GM19468 (cell line): ENCODE measurements around the gene ATRNL1.
"Not testable (repeated sequence)": the region's sequence is repeated elsewhere in the genome, so short reads cannot be mapped to it uniquely, and the experiment has no call there.

Experiments
- ATAC-seq: cut with Tn5 transposase; IDR thresholded peaks from one replicate; pipeline ENCODE4 v1.9.1; 2021; ENCODE audit warnings: mild to moderate bottlenecking, moderate library complexity, moderate number of reproducible peaks; ENCODE audit not compliant: unreplicated experiment; ENCODE audit errors: extremely low read depth

Gene ATRNL1

DNA sequence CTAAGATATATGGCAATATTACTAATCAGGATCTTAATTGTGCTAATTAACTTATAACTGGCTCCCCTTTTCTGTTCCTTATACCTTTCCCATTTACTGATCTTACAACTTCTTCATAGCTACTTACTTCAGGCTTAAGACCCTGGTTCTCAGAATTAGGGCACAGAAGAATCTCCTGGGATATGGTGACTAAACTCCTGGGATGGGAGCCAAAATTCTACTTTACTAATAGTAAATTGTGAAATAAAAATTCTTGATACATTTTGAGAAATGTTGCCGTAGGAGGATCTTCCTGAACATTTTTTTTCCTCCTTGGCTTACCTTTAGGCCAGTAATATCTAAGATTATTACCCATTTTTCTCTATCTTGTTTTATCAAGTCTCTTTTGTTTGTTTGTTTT lies 309.5 kb downstream of the ATRNL1 start:
- no peak for ATAC-seq

DNA sequence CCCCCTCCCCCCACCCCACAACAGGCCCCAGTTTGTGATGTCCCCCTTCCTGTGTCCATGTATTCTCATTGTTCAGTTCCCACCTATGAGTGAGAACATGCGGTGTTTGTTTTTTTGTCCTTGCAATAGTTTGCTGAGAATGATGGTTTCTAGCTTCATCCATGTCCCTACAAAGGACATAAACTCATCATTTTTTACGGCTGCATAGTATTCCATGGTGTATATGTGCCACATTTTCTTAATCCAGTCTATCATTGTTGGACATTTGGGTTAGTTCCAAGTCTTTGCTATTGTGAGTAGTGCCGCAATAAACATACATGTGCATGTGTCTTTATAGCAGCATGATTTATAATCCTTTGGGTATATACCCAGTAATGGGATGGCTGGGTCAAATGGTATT lies 312.7 kb downstream of the ATRNL1 start:
- not testable (repeated sequence) for ATAC-seq

DNA sequence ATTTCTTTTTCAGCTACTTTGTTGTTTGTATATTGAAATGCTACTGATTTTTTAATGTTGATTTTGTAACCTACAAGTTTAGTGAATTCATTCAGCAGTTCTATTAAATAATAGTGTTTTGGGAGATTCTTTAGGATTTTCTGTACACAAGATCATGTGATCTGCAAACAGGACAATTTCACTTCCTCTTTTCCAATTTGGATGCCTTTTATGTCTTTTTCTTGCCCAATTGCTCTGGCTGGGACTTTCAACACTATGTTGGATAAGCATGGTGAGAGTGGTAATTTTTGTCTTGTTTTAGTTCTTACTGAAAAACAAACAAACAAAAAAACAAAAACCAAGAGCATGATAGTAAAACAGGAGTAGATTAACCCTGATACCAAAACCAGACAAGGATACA lies 316.2 kb downstream of the ATRNL1 start:
- ATAC-seq, result no peak

DNA sequence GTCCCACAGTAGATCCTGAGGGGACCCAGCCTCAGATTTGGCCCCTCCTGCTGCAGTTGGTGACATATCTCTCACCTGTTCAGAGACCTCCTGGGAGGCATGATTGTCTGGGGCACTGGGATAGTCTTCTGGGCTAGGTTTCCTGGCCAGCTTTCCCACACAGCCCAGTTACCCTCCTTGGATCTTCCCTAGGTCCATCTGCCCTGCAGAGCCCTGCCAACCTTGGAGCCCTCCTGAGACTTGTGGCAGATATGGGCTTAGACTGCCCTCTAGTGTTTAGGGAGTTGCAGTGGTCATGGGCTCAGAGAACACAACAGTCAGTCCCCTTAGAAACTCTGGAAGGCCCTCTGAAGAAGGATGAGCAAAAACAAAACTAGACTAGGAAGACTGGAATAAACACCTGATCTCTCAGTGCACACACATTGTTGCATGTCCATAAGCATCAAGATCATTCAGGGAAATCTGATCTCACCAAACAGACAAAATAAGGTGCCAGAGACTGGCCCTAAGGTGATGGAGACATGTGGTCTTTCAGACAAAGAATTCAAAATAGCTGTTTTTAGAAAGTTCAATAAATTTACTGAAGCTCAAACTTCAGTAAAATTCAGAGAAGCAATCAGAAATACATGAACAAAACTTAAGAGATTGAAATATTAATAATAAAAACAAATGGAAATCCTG lies 324.6 kb downstream of the ATRNL1 start:
- no peak for ATAC-seq

DNA sequence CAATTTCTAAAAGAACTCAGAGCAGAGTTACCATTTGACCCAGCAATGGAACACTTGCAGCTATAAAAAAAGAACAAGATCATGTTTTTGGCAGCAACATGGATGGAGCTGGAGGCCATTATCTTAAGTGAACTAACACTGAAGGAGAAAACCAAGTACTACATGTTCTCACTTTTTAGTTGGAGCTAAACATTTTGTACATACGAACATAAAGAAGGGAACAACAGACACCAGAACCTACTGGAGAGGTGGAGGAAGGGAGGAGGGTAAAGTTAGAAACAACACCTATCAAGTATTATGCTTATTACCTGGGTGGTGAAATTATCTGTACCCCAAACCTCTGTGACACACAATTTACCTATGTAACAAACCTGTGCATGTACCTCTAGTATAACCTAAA lies 329.5 kb downstream of the ATRNL1 start:
- ATAC-seq, result no peak

DNA sequence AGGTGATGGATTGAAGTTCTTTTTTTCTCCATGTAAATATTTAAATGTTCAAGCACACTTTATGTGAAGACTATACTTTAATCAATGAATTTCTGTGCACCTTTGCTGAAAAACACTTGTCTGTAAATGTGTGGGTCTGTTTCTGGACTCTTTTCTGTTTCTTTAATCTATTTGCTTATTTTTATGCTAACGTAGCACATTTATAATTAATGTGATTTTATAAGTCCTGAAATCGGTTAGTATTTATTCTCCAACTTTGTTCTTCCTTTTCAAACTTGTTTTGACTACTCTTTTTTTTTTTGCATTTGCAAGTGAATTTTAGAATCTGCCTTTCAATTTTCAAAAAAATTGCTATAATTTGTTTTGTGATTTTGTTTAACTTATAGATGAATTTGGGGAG lies 334.4 kb downstream of the ATRNL1 start:
- no peak for ATAC-seq

DNA sequence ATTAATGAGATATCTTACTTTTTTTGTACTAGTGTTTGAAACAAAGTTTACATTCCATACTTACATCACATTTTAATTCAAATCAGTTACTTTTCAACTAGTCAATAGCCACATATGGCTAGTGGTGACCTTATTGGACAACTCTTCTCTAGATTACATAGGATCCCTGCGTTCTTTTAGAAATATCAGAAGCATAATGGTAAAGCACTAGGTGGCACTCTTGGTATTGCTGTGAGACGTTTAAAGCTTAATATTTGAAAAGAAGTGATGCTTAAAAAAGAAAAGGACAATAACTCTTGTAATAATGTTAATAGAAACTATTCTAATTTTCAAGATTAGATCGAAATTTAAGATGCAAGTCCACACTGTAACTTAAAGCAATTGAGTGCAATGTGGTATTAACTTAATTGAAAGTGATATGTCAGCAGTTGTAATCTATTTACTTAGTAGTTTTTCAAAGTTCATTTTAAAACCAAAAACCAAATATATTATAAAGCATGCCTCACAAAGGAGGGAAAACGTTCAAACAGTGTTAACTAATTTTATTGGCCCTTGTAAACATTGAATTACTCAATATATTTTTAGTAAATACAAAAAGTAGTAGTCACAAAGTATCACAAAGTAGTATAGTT lies 339.1 kb downstream of the ATRNL1 start:
- ATAC-seq, result no peak

DNA sequence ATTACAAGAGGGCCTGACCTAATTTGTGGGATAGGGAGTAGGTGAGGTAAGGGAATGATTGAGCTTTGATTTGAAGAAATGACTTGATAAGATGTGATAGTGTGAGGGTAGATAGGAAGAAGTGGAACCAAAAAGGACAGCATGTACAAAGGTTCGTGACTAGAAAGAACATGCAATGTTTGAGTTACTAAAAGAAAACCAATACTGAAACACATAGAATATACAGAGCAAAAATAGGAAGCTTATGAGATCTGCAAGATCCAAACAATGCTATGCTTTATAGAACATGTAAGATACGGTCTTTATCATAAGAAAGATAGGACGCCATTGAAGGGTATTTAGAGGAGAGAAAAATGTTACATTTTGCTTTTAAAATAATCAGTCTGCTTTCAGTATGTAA lies 343.8 kb downstream of the ATRNL1 start:
- ATAC-seq, result no peak

DNA sequence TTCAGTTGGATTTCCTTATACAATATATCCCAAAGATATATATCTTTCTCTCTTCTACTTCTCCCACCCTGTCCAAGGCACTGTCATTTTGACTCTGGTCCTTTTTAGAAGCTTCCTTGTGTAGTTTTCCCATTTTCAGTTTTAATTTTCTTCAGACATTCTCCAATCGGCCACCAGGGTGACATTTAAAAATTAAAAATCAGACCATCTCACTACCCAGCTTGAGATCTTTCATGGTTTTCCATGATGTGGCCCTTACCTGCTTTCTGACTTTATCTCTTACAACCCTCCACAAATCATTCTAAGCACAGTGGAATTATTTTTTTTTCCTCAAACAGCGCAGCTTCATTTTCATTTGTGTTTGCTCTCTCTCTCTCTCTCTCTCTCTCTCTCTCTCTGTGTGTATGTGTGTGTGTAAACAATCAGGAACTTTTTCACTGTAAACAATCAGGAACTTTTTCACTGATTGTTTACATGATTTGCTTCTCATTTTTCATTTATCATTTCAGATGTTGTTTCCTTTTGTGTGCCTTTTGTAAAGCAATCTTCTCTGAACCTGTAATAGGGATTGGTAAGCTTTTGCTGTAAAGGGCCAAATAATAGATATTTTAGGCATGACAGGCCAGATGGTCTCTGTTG lies 348.9 kb downstream of the ATRNL1 start:
- ATAC-seq, result no peak

DNA sequence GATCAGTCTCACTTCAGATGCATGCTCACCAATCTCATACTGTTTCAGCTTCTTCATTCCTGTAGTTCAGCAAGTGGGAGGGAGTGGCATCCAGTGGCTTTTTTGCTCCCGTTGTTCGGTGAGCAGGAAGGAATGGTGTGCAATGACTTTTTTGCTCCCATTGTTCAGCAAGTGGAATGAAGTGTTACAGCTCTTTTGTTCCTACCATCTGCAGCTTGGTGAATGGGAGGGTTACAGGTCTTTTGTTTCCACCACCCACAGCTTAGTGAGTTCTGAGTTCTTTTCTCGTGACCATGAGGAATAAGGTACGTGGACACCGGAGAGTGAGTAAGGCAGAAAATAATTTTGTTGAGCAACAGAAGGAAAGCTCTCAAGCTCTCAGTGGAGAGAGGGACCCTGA lies 363.6 kb downstream of the ATRNL1 start:
- ATAC-seq, result no peak

DNA sequence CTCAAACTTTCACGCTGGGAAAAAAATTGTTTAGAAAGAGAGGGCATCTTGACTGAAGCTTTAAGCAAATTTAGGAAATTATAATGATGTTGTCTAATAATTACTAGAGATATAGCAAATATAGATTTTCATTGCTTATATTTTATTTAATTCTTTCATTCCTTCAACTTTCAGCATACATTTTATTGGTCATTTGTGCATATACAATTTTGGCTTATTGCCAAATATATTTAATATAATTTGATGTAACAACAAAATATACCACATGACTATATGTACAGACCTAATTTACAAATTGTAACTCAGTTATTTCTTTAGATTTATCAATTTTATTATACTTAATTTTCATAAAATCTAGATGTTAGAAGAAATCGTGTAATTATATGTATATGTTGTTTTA lies 390.1 kb downstream of the ATRNL1 start:
- no peak for ATAC-seq

DNA sequence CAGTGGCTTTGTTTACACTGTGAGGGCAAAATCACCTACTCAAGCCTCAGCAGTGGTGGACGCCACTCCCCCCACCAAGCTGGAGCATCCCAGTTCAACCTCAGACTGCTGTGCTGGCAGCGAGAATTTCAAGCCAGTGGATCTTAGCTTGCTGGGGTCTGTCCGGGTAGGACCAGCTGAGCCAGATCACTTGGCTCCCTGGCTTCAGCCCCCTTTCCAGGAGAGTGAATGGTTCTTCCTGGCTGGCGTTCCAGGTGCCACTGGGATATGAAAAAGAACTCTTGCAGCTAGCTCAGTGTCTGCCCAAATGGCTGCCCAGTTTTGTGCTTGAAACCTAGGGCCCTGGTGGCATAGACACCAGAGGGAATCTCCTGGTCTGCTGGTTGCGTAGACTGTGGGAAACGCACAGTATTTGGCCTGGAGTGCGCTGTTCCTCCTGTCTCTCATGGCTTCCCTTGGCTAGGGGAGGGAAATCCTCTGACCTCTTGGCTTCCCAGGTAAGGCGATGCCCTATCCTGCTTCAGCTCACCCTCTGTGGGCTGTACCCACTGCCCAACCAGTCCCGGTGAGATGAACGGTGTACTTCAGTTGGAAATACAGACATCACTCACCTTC lies 398.5 kb downstream of the ATRNL1 start:
- no peak for ATAC-seq

DNA sequence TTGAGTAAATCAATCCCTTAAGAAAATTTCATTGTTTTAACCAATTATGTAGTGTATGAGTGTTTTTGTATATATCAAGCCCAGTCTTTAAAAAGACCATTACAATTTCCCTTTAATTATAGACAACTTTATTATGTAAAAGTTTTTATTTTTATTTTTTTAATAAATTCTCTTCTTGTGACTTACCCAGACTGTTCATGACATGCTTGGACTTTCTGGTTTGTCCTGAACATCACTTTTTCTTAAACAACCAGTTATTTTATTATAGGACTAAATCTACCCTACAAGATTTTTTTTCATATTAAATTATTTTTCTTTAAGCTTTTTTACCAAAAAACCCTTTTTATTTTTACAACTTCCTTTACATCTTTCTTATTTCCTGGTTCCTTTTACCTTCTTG lies 410.4 kb downstream of the ATRNL1 start:
- ATAC-seq, result no peak

DNA sequence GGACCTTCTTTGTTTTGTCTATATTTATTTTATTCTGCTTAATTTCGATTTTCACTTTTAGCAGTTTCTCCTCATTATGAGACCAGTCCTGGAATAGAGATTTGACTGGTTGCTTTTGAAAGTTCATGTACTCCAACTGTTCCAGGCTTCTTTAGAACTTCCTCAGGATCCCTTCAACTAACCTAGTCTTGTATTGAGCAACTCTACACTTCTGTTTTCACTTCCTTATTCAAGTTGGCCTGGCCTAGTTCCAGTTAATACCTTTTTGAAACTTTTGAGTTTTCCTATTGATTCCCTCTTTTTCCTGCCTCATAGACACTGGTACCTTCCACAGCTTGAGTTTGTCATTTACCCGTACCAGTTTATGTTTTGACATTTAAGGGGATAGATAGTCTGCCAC lies 421.7 kb downstream of the ATRNL1 start:
- no peak for ATAC-seq

DNA sequence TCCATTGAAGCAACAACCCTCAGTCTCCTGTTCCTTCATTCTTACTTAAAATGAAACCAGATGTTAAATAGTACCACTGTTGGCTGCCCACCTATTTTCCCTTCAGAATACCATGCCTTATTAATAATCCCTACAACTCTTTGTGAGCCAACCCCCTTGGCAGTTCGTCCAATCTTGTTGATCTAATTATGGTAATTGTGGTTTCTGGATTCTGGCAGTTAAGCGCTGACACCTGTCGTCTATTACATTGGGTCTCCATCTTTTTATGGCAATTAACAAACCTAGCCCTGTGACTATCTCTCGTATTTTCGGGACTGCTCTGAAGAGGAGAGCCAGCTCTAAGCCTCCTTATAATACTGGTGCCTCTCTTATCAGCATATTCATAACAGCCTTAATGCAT lies 432.0 kb downstream of the ATRNL1 start:
- ATAC-seq, result no peak

DNA sequence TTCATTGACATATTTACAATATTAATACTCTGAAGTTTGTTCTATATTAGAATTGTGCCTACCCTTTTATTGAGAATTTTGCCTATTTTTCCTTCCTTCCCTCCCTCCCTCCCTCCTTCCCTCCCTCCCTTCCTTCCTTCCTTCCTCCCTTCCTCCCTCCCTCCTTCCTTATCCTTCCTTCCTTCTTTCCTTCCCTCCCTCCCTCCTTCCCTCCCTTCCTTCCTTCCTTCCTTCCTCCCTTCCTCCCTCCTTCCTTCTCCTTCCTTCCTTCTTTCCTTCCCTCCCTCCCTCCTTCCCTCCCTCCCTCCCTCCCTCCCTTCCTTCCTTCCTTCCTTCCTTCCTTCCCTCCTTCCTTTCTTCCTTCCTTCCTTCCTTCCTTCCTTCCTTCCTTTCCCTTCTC lies 434.5 kb downstream of the ATRNL1 start:
- not testable (repeated sequence) for ATAC-seq

DNA sequence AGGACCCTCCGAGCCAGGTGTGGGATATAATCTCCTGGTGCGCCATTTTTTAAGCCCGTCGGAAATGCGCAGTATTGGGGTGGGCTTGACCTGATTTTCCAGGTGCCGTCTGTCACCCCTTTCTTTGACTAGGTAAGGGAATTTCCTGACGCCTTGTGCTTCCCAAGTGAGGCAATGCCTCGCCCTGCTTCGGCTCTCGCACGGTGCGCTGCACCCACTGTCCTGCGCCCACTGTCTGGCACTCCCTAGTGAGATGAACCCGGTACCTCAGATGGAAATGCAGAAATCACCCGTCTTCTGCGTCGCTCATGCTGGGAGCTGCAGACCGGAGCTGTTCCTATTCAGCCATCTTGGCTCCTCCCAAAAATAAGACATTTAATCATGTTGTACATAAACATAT lies 443.2 kb downstream of the ATRNL1 start:
- not testable (repeated sequence) for ATAC-seq

DNA sequence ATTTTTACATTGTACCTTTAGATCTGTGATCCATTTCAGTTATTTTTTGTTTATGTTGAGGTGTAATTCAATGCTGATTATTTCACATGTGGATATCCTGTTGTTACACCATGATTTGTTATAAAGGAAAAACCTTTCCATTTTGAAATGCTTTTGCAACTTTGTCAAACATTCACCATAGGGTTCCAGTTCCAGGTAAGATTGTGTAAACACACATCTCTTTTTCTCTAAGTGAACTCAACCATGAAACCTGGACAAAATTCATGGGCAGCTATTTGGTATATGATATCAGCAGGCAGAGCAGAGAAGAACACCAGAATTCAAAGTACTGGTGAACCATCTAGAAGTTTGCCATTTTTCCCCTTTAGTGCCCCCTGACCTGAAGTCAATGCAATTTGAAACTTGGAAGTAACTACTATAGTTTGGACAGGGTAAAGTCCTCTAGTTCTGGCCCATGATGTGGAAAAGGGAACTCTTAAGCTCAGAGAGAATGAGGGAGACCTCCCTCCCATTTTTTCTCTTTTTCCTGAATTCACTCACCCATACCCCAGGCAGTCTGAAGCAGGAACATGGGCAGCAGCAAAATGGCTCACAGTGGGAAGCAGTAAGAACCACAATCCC lies 446.1 kb downstream of the ATRNL1 start:
- ATAC-seq, result no peak

DNA sequence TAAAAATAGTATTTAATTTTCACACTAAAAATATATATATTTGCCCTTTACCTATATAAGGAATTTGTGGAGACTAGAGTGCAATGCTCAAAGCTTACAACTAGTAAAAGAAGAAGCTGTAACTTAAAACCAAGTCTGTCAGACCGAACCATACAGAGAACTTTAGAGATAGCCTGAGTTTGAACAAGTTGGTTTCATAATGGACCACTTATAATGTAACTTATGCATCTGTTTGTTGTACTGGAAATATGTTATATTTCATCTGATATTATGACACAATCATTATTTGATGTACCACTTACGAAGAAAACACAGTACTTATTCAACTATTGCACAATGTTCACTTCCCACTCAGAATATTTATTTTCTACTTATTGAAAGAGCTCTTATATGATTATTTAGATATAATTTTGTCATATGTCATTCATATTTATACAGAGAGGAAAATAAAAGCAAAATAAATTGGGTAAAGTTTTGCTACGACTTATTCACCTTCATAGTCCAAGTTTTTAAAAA lies 462.8 kb downstream of the ATRNL1 start:
- ATAC-seq, result no peak

DNA sequence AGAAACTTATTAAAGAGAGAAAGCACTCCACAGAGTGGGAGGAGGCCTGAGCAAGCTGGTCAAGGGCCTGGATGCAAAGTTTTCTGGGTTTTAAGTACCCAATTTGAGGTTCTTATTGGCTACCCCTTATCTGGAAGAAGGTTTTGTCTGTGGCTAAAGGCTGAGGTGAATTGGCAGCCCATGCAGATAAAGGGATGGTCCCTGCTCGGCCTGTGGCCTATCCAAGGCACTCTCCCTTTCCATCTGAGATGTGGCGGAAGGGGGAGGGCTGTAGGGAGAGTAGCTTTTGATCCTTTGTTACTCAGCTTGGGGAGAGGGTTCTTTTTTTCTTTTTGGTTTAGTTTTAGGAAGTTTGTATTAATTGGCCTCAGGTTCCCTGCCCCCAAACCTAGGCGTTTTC lies 465.1 kb downstream of the ATRNL1 start:
- ATAC-seq, result no peak

DNA sequence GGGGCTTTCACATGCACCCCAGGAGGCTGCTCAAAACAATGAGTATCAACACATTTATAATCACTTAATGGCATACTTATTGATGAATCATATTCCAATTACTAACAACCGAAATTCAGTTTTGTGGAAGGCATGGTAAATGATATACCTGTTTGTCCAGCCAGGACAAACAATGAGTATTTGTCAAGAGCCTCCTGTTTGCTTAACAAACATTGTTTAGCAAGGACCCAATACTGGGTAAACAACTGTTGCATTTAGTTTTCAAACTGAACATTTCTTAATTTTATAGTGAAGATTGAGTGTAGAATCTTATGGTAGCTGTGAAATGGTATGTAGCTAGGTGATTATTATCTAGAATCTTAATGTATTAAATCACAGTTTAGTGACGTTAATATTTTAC lies 473.7 kb downstream of the ATRNL1 start:
- no peak for ATAC-seq
